Panc1 (cell line): ENCODE results near the gene JPH3. TPM values are rescaled to one million over a fixed set of nuclear protein-coding genes. Genes with fewer than 3 reads are reported as not detected.

Experiments
- ATAC-seq: fragments of 200-7000 bp; cut with Tn5 transposase; 2 replicates; pipeline ENCODE4 v1.9.1; 2020; ENCODE audit warnings: mild to moderate bottlenecking, moderate library complexity
- BruUV-seq: library from RNA; stranded (reverse); fragments of 400-500 nt; replicated peaks from 2 replicates; lab custom pipeline; 2021; lab: Mats Ljungman, UMichigan
- CTCF ChIA-PET: fragments of 300-600 bp; sonication (Branson Sonifier 250); formaldehyde crosslinking; loops from one replicate; lab custom pipeline; 2022; ENCODE audit warnings: antibody characterized with exemption; lab: Charles Lee
- POLR2A ChIA-PET: fragments of 300-600 bp; sonication (Branson Sonifier 250); formaldehyde crosslinking; loops from one replicate; lab custom pipeline; 2022; ENCODE audit warnings: antibody characterized with exemption; lab: Charles Lee
- DNase-seq: peaks from one replicate; pipeline ENCODE4 v3.0.0-alpha.2; 2010; ENCODE audit warnings: low read depth, low spot score
- H3K27ac ChIP-seq: 2 replicates; pipeline ENCODE4 v1.5.1; 2011; ENCODE audit warnings: mild to moderate bottlenecking, low read length, inconsistent platforms
- H3K27me3 ChIP-seq: fragments of 200-500 bp; sonication (Bioruptor generic); 2 replicates; pipeline ENCODE4 v1.6.0; 2014; ENCODE audit warnings: low read length, inconsistent platforms; ENCODE audit not compliant: control insufficient read depth, insufficient read depth
- H3K36me3 ChIP-seq: fragments of 200-500 bp; sonication (Bioruptor generic); 2 replicates; pipeline ENCODE4 v1.5.1; 2014; ENCODE audit warnings: inconsistent platforms, mild to moderate bottlenecking, low read length, moderate library complexity; ENCODE audit not compliant: control insufficient read depth, insufficient read depth
- H3K4me1 ChIP-seq: 2 replicates; pipeline ENCODE4 v1.5.1; 2011; ENCODE audit warnings: inconsistent platforms, mild to moderate bottlenecking, low read length, moderate library complexity; ENCODE audit not compliant: control insufficient read depth, insufficient read depth
- H3K4me3 ChIP-seq, 2 experiments: 2 replicates each; pipeline ENCODE4 v1.5.1; 2011 to 2012; ENCODE audit warnings: low read depth in 2 of 2, low read length in 2 of 2, mild to moderate bottlenecking in 2 of 2, inconsistent platforms in 1 of 2, moderate library complexity in 1 of 2
- H3K9me3 ChIP-seq: fragments of 200-500 bp; sonication (Bioruptor generic); 2 replicates; pipeline ENCODE4 v1.5.1; 2014; ENCODE audit warnings: low read depth, mild to moderate bottlenecking, inconsistent platforms, low read length, moderate library complexity; ENCODE audit not compliant: control insufficient read depth, insufficient read depth
- POLR2AphosphoS5 ChIP-seq: IDR thresholded peaks from 2 replicates; pipeline ENCODE4 v1.6.1; 2012; ENCODE audit warnings: mild to moderate bottlenecking, low read depth, low read length, moderate library complexity
- SIN3A ChIP-seq: IDR thresholded peaks from 2 replicates; pipeline ENCODE4 v1.6.1; 2012; ENCODE audit warnings: low read depth, mild to moderate bottlenecking, low read length, moderate library complexity, borderline replicate concordance; ENCODE audit not compliant: insufficient read depth
- TCF7L2 ChIP-seq: IDR thresholded peaks from 2 replicates; pipeline ENCODE4 v1.6.1; 2011; ENCODE audit warnings: mild to moderate bottlenecking, low read depth, low read length, inconsistent platforms
- in situ Hi-C: cut with HindIII; loops from 2 replicates; pipeline ENCODE4 v1.10.0; 2016; ENCODE audit warnings: low sequenced_read_pairs, low pct_unique_long_range_greater_than_20kb
- intact Hi-C: fragments of 100-400 bp; cut with micrococcal nuclease; formaldehyde crosslinking; loops from one replicate; pipeline ENCODE4 v1.10.0; 2022; ENCODE audit not compliant: unreplicated experiment
- total RNA-seq: library from RNA; stranded (reverse); gene quantifications from one replicate; pipeline ENCODE4 v1.2.1, GENCODE V29; 2021; ENCODE audit not compliant: unreplicated experiment
- TF ChIP-seq, protein P1 (sequence below): fragments of 450-650 bp; IDR thresholded peaks from 2 replicates; pipeline ENCODE4 v1.5.1; 2017; ENCODE audit warnings: mild to moderate bottlenecking
- TF ChIP-seq, protein P2 (sequence below), 2 experiments: IDR thresholded peaks; 2 replicates each; pipeline ENCODE4 v1.6.1; 2011 to 2012; ENCODE audit warnings: low read depth in 2 of 2, control low read depth in 1 of 2, low read length in 1 of 2, mild to moderate bottlenecking in 1 of 2, moderate library complexity in 1 of 2; ENCODE audit not compliant: insufficient read depth in 1 of 2

The JPH3 gene
- total RNA-seq, 1 experiment from 2014 or later, result 1.2 TPM

DNA sequence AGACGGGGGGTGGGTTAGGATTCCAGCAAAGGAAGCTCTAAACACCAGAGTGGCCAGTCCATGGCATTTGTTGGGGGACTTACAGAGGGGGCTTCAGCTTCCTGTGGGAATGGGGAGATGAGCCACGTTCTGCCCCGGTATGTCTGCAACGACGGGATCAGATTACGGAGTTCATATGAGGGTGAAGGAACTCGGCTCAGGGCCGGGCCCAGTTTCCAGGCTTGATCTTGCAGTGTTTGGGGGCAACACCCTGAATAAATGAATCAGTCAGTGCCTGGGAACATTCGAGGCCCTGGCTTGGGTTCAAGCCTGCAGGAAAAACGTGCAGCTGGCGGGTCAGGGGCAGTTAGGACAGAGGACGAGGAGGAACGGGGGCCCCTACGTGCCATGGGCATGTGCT, 54.0 kb downstream of the JPH3 start:
- intact Hi-C loops, result no loop called here
- ATAC-seq, result no peak
- no TSS peak for BruUV-seq
- ChIA-PET POLR2A (no interaction called here), CTCF (interaction anchor here (0.6 kb wide), 1 partner anchor 68 kb away, joined by 4 read pairs; no protein-coding TSS in a partner anchor)
- no peak for TF ChIP-seq TCF7L2
- TF ChIP-seq POLR2AphosphoS5, result no peak
- TF ChIP-seq, protein P1, sequence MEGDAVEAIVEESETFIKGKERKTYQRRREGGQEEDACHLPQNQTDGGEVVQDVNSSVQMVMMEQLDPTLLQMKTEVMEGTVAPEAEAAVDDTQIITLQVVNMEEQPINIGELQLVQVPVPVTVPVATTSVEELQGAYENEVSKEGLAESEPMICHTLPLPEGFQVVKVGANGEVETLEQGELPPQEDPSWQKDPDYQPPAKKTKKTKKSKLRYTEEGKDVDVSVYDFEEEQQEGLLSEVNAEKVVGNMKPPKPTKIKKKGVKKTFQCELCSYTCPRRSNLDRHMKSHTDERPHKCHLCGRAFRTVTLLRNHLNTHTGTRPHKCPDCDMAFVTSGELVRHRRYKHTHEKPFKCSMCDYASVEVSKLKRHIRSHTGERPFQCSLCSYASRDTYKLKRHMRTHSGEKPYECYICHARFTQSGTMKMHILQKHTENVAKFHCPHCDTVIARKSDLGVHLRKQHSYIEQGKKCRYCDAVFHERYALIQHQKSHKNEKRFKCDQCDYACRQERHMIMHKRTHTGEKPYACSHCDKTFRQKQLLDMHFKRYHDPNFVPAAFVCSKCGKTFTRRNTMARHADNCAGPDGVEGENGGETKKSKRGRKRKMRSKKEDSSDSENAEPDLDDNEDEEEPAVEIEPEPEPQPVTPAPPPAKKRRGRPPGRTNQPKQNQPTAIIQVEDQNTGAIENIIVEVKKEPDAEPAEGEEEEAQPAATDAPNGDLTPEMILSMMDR, result no peak
- no peak for TF ChIP-seq SIN3A
- TF ChIP-seq, protein P2, sequence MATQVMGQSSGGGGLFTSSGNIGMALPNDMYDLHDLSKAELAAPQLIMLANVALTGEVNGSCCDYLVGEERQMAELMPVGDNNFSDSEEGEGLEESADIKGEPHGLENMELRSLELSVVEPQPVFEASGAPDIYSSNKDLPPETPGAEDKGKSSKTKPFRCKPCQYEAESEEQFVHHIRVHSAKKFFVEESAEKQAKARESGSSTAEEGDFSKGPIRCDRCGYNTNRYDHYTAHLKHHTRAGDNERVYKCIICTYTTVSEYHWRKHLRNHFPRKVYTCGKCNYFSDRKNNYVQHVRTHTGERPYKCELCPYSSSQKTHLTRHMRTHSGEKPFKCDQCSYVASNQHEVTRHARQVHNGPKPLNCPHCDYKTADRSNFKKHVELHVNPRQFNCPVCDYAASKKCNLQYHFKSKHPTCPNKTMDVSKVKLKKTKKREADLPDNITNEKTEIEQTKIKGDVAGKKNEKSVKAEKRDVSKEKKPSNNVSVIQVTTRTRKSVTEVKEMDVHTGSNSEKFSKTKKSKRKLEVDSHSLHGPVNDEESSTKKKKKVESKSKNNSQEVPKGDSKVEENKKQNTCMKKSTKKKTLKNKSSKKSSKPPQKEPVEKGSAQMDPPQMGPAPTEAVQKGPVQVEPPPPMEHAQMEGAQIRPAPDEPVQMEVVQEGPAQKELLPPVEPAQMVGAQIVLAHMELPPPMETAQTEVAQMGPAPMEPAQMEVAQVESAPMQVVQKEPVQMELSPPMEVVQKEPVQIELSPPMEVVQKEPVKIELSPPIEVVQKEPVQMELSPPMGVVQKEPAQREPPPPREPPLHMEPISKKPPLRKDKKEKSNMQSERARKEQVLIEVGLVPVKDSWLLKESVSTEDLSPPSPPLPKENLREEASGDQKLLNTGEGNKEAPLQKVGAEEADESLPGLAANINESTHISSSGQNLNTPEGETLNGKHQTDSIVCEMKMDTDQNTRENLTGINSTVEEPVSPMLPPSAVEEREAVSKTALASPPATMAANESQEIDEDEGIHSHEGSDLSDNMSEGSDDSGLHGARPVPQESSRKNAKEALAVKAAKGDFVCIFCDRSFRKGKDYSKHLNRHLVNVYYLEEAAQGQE (IDR thresholded peaks at IDR 0.05; ENCODE audit: insufficient read depth in 1 of 2, low read depth in 2 of 2, low read length in 1 of 2), result no peak
- Histone ChIP-seq H3K4me1 (no peaks in the 10 kb centered on the region), H3K9me3 (no peaks in the 10 kb centered on the region), H3K27me3 (no peaks in the 10 kb centered on the region), H3K4me3 (no peak overlapping the region), H3K27ac (no peak overlapping the region), H3K36me3 (no peaks in the 10 kb centered on the region)
- no peak for DNase-seq
- in situ Hi-C loops, result no loop called here

DNA sequence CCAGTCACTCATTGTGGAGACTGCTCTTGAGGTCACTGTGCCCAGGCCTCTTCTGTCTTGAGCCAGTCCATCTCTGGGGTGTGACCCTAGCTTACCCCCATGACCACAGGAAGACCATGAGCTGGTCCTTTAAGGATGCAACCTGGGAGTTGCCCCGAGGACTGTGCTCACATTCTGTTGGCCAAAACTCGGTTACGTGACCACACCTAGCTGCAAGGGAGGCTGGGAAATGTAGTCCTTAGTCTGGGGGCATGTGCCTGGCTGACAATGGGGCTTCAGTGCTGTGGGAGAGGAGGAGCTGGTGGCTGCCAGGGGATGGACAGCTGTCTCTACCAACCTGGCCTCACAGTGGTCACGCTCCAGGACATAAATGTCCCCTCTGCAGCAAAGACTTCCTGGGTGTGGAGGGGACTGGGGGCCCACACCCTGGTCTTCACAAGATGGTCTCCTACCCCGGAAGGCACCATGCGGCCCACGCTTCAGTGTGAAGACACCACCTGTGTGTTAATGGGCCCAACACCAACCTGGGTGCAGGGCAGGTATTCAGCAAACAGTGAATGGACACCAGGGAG, 55.4 kb downstream of the JPH3 start:
- ATAC-seq (no peak), DNase-seq (no peak)
- H3K27me3 ChIP-seq, result no peaks in the 10 kb centered on the region

More for the DNA sequence above, 55.4 kb downstream of the JPH3 start:
- Histone ChIP-seq H3K36me3 (no peaks in the 10 kb centered on the region), H3K27ac (no peak overlapping the region), H3K4me3 (no peak overlapping the region), H3K9me3 (no peaks in the 10 kb centered on the region), H3K4me1 (no peaks in the 10 kb centered on the region)
- ChIA-PET POLR2A (interaction anchor here (0.9 kb wide), 1 partner anchor 36 kb away, joined by 4 read pairs; no protein-coding TSS in a partner anchor), CTCF (interaction anchor here (0.7 kb wide), 1 partner anchor 75 kb away, joined by 3 read pairs; no protein-coding TSS in a partner anchor)
- in situ Hi-C loops (no loop called here), intact Hi-C loops (no loop called here)
- TF ChIP-seq, protein P2 (IDR thresholded peaks at IDR 0.05; ENCODE audit: insufficient read depth in 1 of 2, low read depth in 2 of 2, low read length in 1 of 2), result no peak
- TF ChIP-seq POLR2AphosphoS5 (no peak), SIN3A (no peak), TCF7L2 (no peak)
- TF ChIP-seq, protein P1, result no peak
- BruUV-seq, result no TSS peak
